HG03066 (cell line): ENCODE results near the gene MIER1.

Experiments
- ATAC-seq: cut with Tn5 transposase; IDR thresholded peaks from one replicate; pipeline ENCODE4 v1.9.1; 2021; ENCODE audit warnings: low read depth; ENCODE audit not compliant: unreplicated experiment

The MIER1 gene

GRCh38 chr1:66996018-66996682, 71.4 kb downstream of the MIER1 start:
- peak; percentile 77 for ATAC-seq

- ATAC-seq: no peak
Measured at GRCh38 chr1:66998972-66999371, 74.2 kb downstream of the MIER1 start.

- no peak for ATAC-seq
Measured at GRCh38 chr1:66999640-67000400, 75.0 kb downstream of the MIER1 start.

GRCh38 chr1:67001682-67002425, 77.1 kb downstream of the MIER1 start:
- no peak for ATAC-seq

GRCh38 chr1:67004176-67004575, 79.4 kb downstream of the MIER1 start:
- ATAC-seq: no peak

- no peak for ATAC-seq
Measured at GRCh38 chr1:67005068-67005467, 80.3 kb downstream of the MIER1 start.

- no peak for ATAC-seq
Measured at GRCh38 chr1:67009792-67010191, 85.0 kb downstream of the MIER1 start.

- no peak for ATAC-seq
Measured at GRCh38 chr1:67013573-67013972, 88.8 kb downstream of the MIER1 start.

GRCh38 chr1:67018574-67018973, 93.8 kb downstream of the MIER1 start:
- ATAC-seq: no peak

- no peak for ATAC-seq
Measured at GRCh38 chr1:67019121-67019520, 94.3 kb downstream of the MIER1 start.

- ATAC-seq: no peak
Measured at GRCh38 chr1:67019600-67020136, 94.9 kb downstream of the MIER1 start.

GRCh38 chr1:67020304-67020703, 95.5 kb downstream of the MIER1 start:
- ATAC-seq: no peak

- ATAC-seq: no peak
Measured at GRCh38 chr1:67020765-67021164, 96.0 kb downstream of the MIER1 start.

- ATAC-seq: no peak
Measured at GRCh38 chr1:67029472-67029871, 104.7 kb downstream of the MIER1 start.

- ATAC-seq: no peak
Measured at GRCh38 chr1:67031121-67031858, 106.5 kb downstream of the MIER1 start.

GRCh38 chr1:67031859-67032247, 107.1 kb downstream of the MIER1 start:
- no peak for ATAC-seq
